SU-DHL-6 (cell line): ENCODE results near the gene GGN.
"Not testable (repeated sequence)": the region's sequence is repeated elsewhere in the genome, so short reads cannot be mapped to it uniquely, and the experiment has no call there.

Source experiments
- H2AFZ ChIP-seq: fragments of 200-600 bp; sonication (generic); 2 replicates; pipeline ENCODE4 v1.6.1; 2014; ENCODE audit warnings: low read depth, mild to moderate bottlenecking, moderate library complexity, mixed read lengths, antibody characterized with exemption, low read length; ENCODE audit not compliant: severe bottlenecking
- H3F3A ChIP-seq: fragments of 200-600 bp; shearing (Covaris generic); 2 replicates; pipeline ENCODE4 v1.6.0; 2016; ENCODE audit warnings: antibody characterized with exemption, mild to moderate bottlenecking; ENCODE audit not compliant: insufficient read depth
- H3K27ac ChIP-seq: fragments of 200-600 bp; sonication (generic); 2 replicates; pipeline ENCODE4 v1.5.1; 2016; ENCODE audit warnings: low read depth, mild to moderate bottlenecking, low read length, moderate library complexity, mixed read lengths
- H3K27me3 ChIP-seq: fragments of 200-600 bp; sonication (generic), shearing (Covaris generic); 2 replicates; pipeline ENCODE4 v1.6.0; 2014; ENCODE audit warnings: mild to moderate bottlenecking, low read length
- H3K36me3 ChIP-seq: fragments of 200-600 bp; sonication (generic); 2 replicates; pipeline ENCODE4 v1.6.1; 2014; ENCODE audit warnings: mild to moderate bottlenecking, low read length, mixed read lengths
- H3K4me2 ChIP-seq: fragments of 300-600, 200-600 bp; shearing (Covaris generic), sonication (generic); 2 replicates; pipeline ENCODE4 v1.6.0; 2014; ENCODE audit warnings: low read length, low read depth, mild to moderate bottlenecking; ENCODE audit not compliant: poor library complexity, severe bottlenecking
- H3K4me3 ChIP-seq: fragments of 200-600 bp; sonication (generic); 2 replicates; pipeline ENCODE4 v1.5.1; 2014; ENCODE audit warnings: antibody characterized with exemption, low read length, mild to moderate bottlenecking, mixed read lengths; ENCODE audit not compliant: insufficient read depth, poor library complexity, severe bottlenecking
- H3K79me2 ChIP-seq: fragments of 200-600 bp; sonication (generic); 2 replicates; pipeline ENCODE4 v1.6.1; 2014; ENCODE audit warnings: mild to moderate bottlenecking, low read length, moderate library complexity; ENCODE audit not compliant: insufficient read depth
- H3K9ac ChIP-seq: fragments of 200-600 bp; sonication (generic); 2 replicates; pipeline ENCODE4 v1.7.0; 2014; ENCODE audit warnings: mild to moderate bottlenecking, low read length
- H3K9me2 ChIP-seq: fragments of 200-600 bp; sonication (generic); replicated peaks from 2 replicates; pipeline ENCODE4 v1.6.1; 2014; ENCODE audit warnings: low read length; ENCODE audit not compliant: insufficient read depth
- H3K9me3 ChIP-seq: fragments of 200-600 bp; sonication (generic); 2 replicates; pipeline ENCODE4 v1.6.1; 2014; ENCODE audit warnings: low read length, mixed read lengths; ENCODE audit not compliant: insufficient read depth
- H4K20me1 ChIP-seq: fragments of 200-600 bp; sonication (generic); 2 replicates; pipeline ENCODE4 v1.6.1; 2014; ENCODE audit warnings: low read depth, mild to moderate bottlenecking, antibody characterized with exemption, low read length, moderate library complexity, mixed read lengths
- CTCF ChIP-seq: fragments of 200-600 bp; sonication (generic); IDR thresholded peaks from one replicate; pipeline ENCODE4 v1.5.1; 2017; ENCODE audit warnings: antibody characterized with exemption, mild to moderate bottlenecking, low read length, moderate library complexity; ENCODE audit not compliant: insufficient read depth, poor library complexity, severe bottlenecking
- EZH2phosphoT487 ChIP-seq: fragments of 200-600 bp; sonication (generic), shearing (Covaris generic); conservative IDR thresholded peaks from 2 replicates; pipeline ENCODE4 v1.6.1; 2018; ENCODE audit warnings: mild to moderate bottlenecking, antibody characterized with exemption, low read length, moderate library complexity, mixed read lengths

GGN gene

GRCh38 chr19:38350883-38351282 lies 37.0 kb downstream of the GGN start:
- Histone ChIP-seq H3K27me3 (no peaks in the 10 kb centered on the region), H3K9ac (no peak overlapping the region), H3K4me2 (no peak overlapping the region), H3K4me3 (no peak overlapping the region), H3K36me3 (no peaks in the 10 kb centered on the region), H3F3A (no peaks in the 10 kb centered on the region), H3K27ac (no peak overlapping the region), H3K9me2 (no peaks in the 10 kb centered on the region), H4K20me1 (no peaks in the 10 kb centered on the region), H3K79me2 (no peaks in the 10 kb centered on the region), H2AFZ (no peak overlapping the region), H3K9me3 (no peaks in the 10 kb centered on the region)
- no peak for TF ChIP-seq EZH2phosphoT487
- TF ChIP-seq CTCF = no peak

GRCh38 chr19:38346837-38347236 lies 41.0 kb downstream of the GGN start:
- no peak overlapping the region for H3K4me3 ChIP-seq
- no peak for TF ChIP-seq CTCF
- TF ChIP-seq EZH2phosphoT487 = no peak
- H3K9me3 ChIP-seq = no peaks in the 10 kb centered on the region
- no peak overlapping the region for H2AFZ ChIP-seq
- H4K20me1 ChIP-seq = no peaks in the 10 kb centered on the region
- no peaks in the 10 kb centered on the region for H3K79me2 ChIP-seq
- H3K27ac ChIP-seq = no peak overlapping the region
- H3K9me2 ChIP-seq = no peaks in the 10 kb centered on the region
- no peak overlapping the region for H3K9ac ChIP-seq
- no peak overlapping the region for H3K4me2 ChIP-seq
- H3K27me3 ChIP-seq = no peaks in the 10 kb centered on the region
- H3F3A ChIP-seq = no peaks in the 10 kb centered on the region
- H3K36me3 ChIP-seq = no peaks in the 10 kb centered on the region

GRCh38 chr19:38340927-38341326 lies 46.9 kb downstream of the GGN start:
- TF ChIP-seq EZH2phosphoT487 (no peak), CTCF (no peak)
- Histone ChIP-seq H3K27me3 (no peaks in the 10 kb centered on the region), H3K9ac (no peak overlapping the region), H3K4me2 (no peak overlapping the region), H3K9me2 (no peaks in the 10 kb centered on the region), H3K79me2 (no peaks in the 10 kb centered on the region), H3K36me3 (no peaks in the 10 kb centered on the region), H3K4me3 (no peak overlapping the region), H2AFZ (no peak overlapping the region), H3K9me3 (no peaks in the 10 kb centered on the region), H3F3A (peaks cover 3% of the 10 kb centered on the region; the same call in 1 of the 2 replicates), H3K27ac (no peak overlapping the region), H4K20me1 (no peaks in the 10 kb centered on the region)

- H3K27ac ChIP-seq, H3F3A ChIP-seq, H3K79me2 ChIP-seq, H3K36me3 ChIP-seq, H3K9me3 ChIP-seq, H3K4me2 ChIP-seq, H4K20me1 ChIP-seq, H3K9ac ChIP-seq, H3K27me3 ChIP-seq, H2AFZ ChIP-seq, H3K4me3 ChIP-seq, H3K9me2 ChIP-seq: not testable (repeated sequence)
Observed at GRCh38 chr19:38339011-38339410, 48.8 kb downstream of the GGN start.
